K562 (cell line): ENCODE measurements around the gene SLC27A4. TPM values are rescaled to one million over a fixed set of nuclear protein-coding genes. Genes with fewer than 3 reads are reported as not detected.

ENCODE experiments used
- ATAC-seq: fragments of 200-7000 bp; cut with Tn5 transposase; 3 replicates; pipeline ENCODE4 v1.9.1; 2020; ENCODE audit warnings: moderate library complexity
- BruUV-seq: library from RNA; stranded (reverse); fragments of 400-500 nt; replicated peaks from 2 replicates; lab custom pipeline; 2021; lab: Mats Ljungman, UMichigan
- CTCF ChIA-PET: fragments of 300-600 bp; formaldehyde crosslinking; extraction: SDS; loops from one replicate; lab custom pipeline; 2021; ENCODE audit warnings: low intra/inter-chr PET ratio; lab: Yijun Ruan, JAX
- POLR2A ChIA-PET: fragments of 300-600, 350-650 bp; sonication (Branson Sonifier 250); formaldehyde crosslinking; extraction: SDS; loops from one replicate; lab custom pipeline; 2021; ENCODE audit warnings: antibody characterized with exemption, inconsistent platforms; lab: Yijun Ruan, JAX
- DNase-seq, 4 experiments: peaks; one replicate each; pipeline versions ENCODE4 v3.0.0 to v3.0.0-alpha.2; 2011 to 2018; ENCODE audit warnings: low spot score in 3 of 4, mixed read lengths in 3 of 4; ENCODE audit errors: extremely low read depth in 1 of 4
- FAIRE-seq: peaks from 2 replicates; lab custom pipeline; 2011; peaks lifted over from hg19 to GRCh38; lab: Jason Lieb, UNC
- H2AFZ ChIP-seq: 2 replicates; pipeline ENCODE4 v1.6.0; 2011; ENCODE audit warnings: low read depth, low read length, control low read depth, inconsistent platforms
- H3K27ac ChIP-seq: fragments of 200-600 bp; 3 replicates; pipeline ENCODE4 v1.8.0; 2011; ENCODE audit warnings: low read depth, mild to moderate bottlenecking, control low read depth, inconsistent platforms, low read length, moderate library complexity, mixed read lengths; ENCODE audit errors: extremely low read depth
- H3K27me3 ChIP-seq, 2 experiments: fragments of 300-600 bp in 1 of 2; 2 replicates in 1 of 2; 3 replicates in 1 of 2; pipeline versions ENCODE4 v1.6.0 to v1.8.0; 2011; ENCODE audit warnings: inconsistent platforms in 2 of 2, low read length in 2 of 2, mild to moderate bottlenecking in 1 of 2, mixed read lengths in 1 of 2, moderate library complexity in 1 of 2; ENCODE audit not compliant: control insufficient read depth in 2 of 2, insufficient read depth in 2 of 2
- H3K36me3 ChIP-seq: fragments of 300-600 bp; 3 replicates; pipeline ENCODE4 v1.8.0; 2011; ENCODE audit warnings: mild to moderate bottlenecking, low read length, inconsistent platforms; ENCODE audit not compliant: control insufficient read depth, insufficient read depth
- H3K4me1 ChIP-seq, 2 experiments: fragments of 200-600 bp in 1 of 2; replicated peaks in 1 of 2; 2 replicates in 1 of 2; 3 replicates in 1 of 2; pipeline versions ENCODE4 v1.5.1 to v1.8.0; 2011; ENCODE audit warnings: inconsistent platforms in 2 of 2, low read length in 2 of 2, mild to moderate bottlenecking in 1 of 2, mixed read lengths in 1 of 2, moderate library complexity in 1 of 2; ENCODE audit not compliant: control insufficient read depth in 2 of 2, insufficient read depth in 2 of 2
- H3K4me2 ChIP-seq: 2 replicates; pipeline ENCODE4 v1.6.1; 2011; ENCODE audit warnings: low read length, control low read depth, inconsistent platforms, mixed read lengths; ENCODE audit not compliant: insufficient read depth
- H3K4me3 ChIP-seq: fragments of 200-600 bp; sonication (generic), shearing (Covaris generic); 2 replicates; pipeline ENCODE4 v1.5.1; 2016; ENCODE audit warnings: control low read depth, inconsistent platforms
- H3K79me2 ChIP-seq: fragments of 200-600 bp; 3 replicates; pipeline ENCODE4 v1.8.0; 2011; ENCODE audit warnings: low read length, inconsistent platforms; ENCODE audit not compliant: control insufficient read depth, insufficient read depth
- H3K9ac ChIP-seq, 2 experiments: 2 replicates each; pipeline versions ENCODE4 v1.6.0 to v1.6.1; 2011; ENCODE audit warnings: low read depth in 2 of 2, low read length in 2 of 2, control low read depth in 1 of 2, inconsistent platforms in 1 of 2, mild to moderate bottlenecking in 1 of 2, mixed read lengths in 1 of 2; ENCODE audit not compliant: insufficient read depth in 1 of 2
- H3K9me1 ChIP-seq: one replicate; pipeline ENCODE4 v1.6.0; 2011; ENCODE audit warnings: inconsistent platforms, mild to moderate bottlenecking, low read length, moderate library complexity; ENCODE audit not compliant: control insufficient read depth, insufficient read depth
- H3K9me3 ChIP-seq: replicated peaks from 2 replicates; pipeline ENCODE4 v1.5.1; 2011; ENCODE audit warnings: low read depth, low read length, inconsistent platforms; ENCODE audit not compliant: control insufficient read depth, insufficient read depth
- H4K20me1 ChIP-seq: replicated peaks from 2 replicates; pipeline ENCODE4 v1.6.1; 2011; ENCODE audit warnings: low read length, inconsistent platforms, mixed read lengths; ENCODE audit not compliant: control insufficient read depth, insufficient read depth
- ARID1B ChIP-seq: fragments of 450-650 bp; IDR thresholded peaks from 2 replicates; pipeline ENCODE4 v1.6.1; 2016; ENCODE audit warnings: antibody characterized with exemption, mild to moderate bottlenecking, inconsistent platforms
- NEUROD1 ChIP-seq: fragments of 150-350 bp; IDR thresholded peaks from 2 replicates; pipeline ENCODE4 v1.6.1; 2014; ENCODE audit warnings: borderline replicate concordance, low read length, low read depth; ENCODE audit not compliant: partially characterized antibody
- NFYB ChIP-seq: IDR thresholded peaks from 2 replicates; pipeline ENCODE4 v1.6.1; 2011; ENCODE audit warnings: mild to moderate bottlenecking, moderate library complexity; ENCODE audit not compliant: insufficient read length; ENCODE audit errors: extremely low read depth
- NR2C2 ChIP-seq, 2 experiments: fragments of 200-800 bp in 1 of 2; sonication (Bioruptor generic) in 1 of 2; sonication (generic) in 1 of 2; formaldehyde crosslinking in 1 of 2; IDR thresholded peaks; 2 replicates each; pipeline versions ENCODE4 v1.6.1 to v1.8.0; 2016 to 2022; ENCODE audit warnings: mild to moderate bottlenecking in 1 of 2, missing compliant biosample characterization in 1 of 2, missing genetic modification characterization in 1 of 2, missing genetic modification reagents in 1 of 2
- PHTF2 ChIP-seq: fragments of 250-450 bp; sonication (Bioruptor Pico); IDR thresholded peaks from 2 replicates; pipeline ENCODE4 v1.5.0; 2021; ENCODE audit warnings: mild to moderate bottlenecking
- SLC30A9 ChIP-seq: fragments of 250-450 bp; sonication (Bioruptor Pico); IDR thresholded peaks from 2 replicates; pipeline ENCODE4 v1.8.0; 2022; ENCODE audit warnings: mild to moderate bottlenecking, moderate library complexity
- STAT5B ChIP-seq: fragments of 250-450 bp; sonication (Bioruptor Pico); IDR thresholded peaks from 2 replicates; pipeline ENCODE4 v1.8.0; 2021; ENCODE audit warnings: mild to moderate bottlenecking, inconsistent platforms
- TBL1XR1 ChIP-seq, 2 experiments: IDR thresholded peaks; 2 replicates each; pipeline ENCODE4 v1.6.1; 2012; ENCODE audit warnings: improper control_type of control experiment in 2 of 2, low read length in 2 of 2, mild to moderate bottlenecking in 1 of 2
- TEAD2 ChIP-seq: fragments of 450-650 bp; IDR thresholded peaks from 2 replicates; pipeline ENCODE4 v1.6.1; 2016; ENCODE audit warnings: missing genetic modification characterization, control low read depth, missing compliant biosample characterization
- WGBS: fragments of 100-300 bp; shearing (Covaris generic); methylation state at CpG from one replicate; pipeline ENCODE4 v1.1.6; 2016; ENCODE audit warnings: low coverage, mixed read lengths; ENCODE audit not compliant: insufficient coverage; ENCODE audit errors: missing lambda C conversion rate; 5-methylcytosine and 5-hydroxymethylcytosine counted together
- in situ Hi-C: fragments of 300-500 bp; cut with MboI; formaldehyde crosslinking; loops from 4 replicates; pipeline ENCODE4 v1.15.0; 2018; ENCODE audit warnings: inconsistent platforms, mixed read lengths
- intact Hi-C: fragments of 100-400 bp; cut with micrococcal nuclease; formaldehyde crosslinking; loops from 2 replicates; pipeline ENCODE4 v1.14.2; 2022
- polyA plus RNA-seq, 8 experiments: library from polyadenylated mRNA; depleted of rRNA in 4 of 8; stranded (reverse) in 5 of 8; unstranded in 3 of 8; fragments of >200 nt; fragmentation: Nextera tagmentation in 2 of 8; fragmentation: Illumina TruSeq in 1 of 8; extraction: Ambion mirVana in 2 of 8; extraction: Trizol in 1 of 8; gene quantifications; 2 replicates each; pipeline versions ENCODE4 v1.2.1 to v1.2.3, GENCODE V29; 2011 to 2014; ENCODE audit warnings: inconsistent platforms in 1 of 8, missing spikeins in 1 of 8
- total RNA-seq, 7 experiments: library from RNA; depleted of rRNA in 6 of 7; stranded (reverse); fragments of >200 nt in 6 of 7; fragmentation: Illumina TruSeq in 2 of 7; extraction: Trizol in 2 of 7; gene quantifications; 2 replicates each; pipeline versions ENCODE4 v1.2.1 to v1.2.3, GENCODE V29; 2011 to 2021; ENCODE audit warnings: low replicate concordance in 1 of 7
- TF ChIP-seq, protein P1 (sequence below): fragments of 250-450 bp; sonication (Bioruptor Pico); IDR thresholded peaks from 2 replicates; pipeline ENCODE4 v1.8.0; 2022; ENCODE audit warnings: moderate library complexity, mild to moderate bottlenecking, inconsistent platforms
- TF ChIP-seq, protein P2 (sequence below): sonication (generic); formaldehyde crosslinking; IDR thresholded peaks from 2 replicates; pipeline ENCODE4 v1.8.0; 2022; ENCODE audit warnings: missing genetic modification reagents, mild to moderate bottlenecking, borderline replicate concordance
- TF ChIP-seq, protein P3 (sequence below): sonication (generic); IDR thresholded peaks from 2 replicates; pipeline ENCODE4 v1.6.1; 2016
- TF ChIP-seq, protein P4 (sequence below): fragments of 250-450 bp; sonication (Bioruptor Pico); IDR thresholded peaks from 2 replicates; pipeline ENCODE4 v1.4.0; 2020; ENCODE audit warnings: mild to moderate bottlenecking, moderate library complexity, borderline replicate concordance

SLC27A4 gene
- total and polyA plus RNA-seq, 9 of the 15 experiments (the other 6 are each of a cell fraction or from before 2014, with no cell fraction given), result 0.25 to 35.7 (median 14.0) TPM

DNA sequence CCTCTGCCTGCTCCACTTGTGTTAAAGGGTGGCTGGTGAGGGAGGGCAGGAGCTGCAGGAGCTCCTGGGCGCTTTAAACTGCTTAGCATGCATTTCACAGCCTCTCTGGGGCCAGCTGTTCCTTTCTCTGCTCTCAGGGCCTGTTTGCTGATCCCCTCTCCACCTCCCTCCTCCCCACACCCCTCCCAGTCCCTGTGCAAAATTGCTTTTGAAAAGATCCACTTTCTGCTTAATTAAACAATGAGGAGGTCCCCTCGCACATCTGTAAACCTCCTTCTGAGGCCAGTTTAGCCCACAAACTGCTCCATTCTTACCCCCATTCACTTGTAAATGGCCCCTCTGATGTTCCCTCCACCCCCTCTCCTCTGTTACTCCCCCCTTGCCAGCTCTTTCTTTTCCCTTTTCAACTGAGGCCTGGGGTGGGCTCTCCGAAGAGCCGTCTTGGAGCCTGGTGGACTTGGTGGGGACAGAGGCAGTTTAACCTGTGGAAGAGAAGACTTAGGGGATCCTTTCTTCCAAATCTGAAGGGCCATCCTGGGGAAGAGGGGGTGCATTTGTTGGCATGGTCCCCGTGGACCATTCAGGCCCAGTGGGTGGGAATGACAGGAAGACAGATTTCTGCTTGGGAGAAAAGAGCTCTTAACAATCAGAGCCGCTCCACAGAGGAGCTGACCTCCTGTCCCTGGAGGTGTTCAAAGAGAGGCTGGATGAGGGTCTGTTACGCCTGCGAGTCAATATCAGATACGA is 42.9 kb downstream of the SLC27A4 start (continued):
- TF ChIP-seq, protein P1, sequence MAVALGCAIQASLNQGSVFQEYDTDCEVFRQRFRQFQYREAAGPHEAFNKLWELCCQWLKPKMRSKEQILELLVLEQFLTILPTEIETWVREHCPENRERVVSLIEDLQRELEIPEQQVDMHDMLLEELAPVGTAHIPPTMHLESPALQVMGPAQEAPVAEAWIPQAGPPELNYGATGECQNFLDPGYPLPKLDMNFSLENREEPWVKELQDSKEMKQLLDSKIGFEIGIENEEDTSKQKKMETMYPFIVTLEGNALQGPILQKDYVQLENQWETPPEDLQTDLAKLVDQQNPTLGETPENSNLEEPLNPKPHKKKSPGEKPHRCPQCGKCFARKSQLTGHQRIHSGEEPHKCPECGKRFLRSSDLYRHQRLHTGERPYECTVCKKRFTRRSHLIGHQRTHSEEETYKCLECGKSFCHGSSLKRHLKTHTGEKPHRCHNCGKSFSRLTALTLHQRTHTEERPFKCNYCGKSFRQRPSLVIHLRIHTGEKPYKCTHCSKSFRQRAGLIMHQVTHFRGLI (CRISPR knock-in tag), result no peak
- TF ChIP-seq NR2C2 (CRISPR knock-in tag; IDR thresholded peaks at IDR 0.05) (no peak), NR2C2 (tag; IDR thresholded peaks at IDR 0.05) (no peak)
- TF ChIP-seq, protein P2, sequence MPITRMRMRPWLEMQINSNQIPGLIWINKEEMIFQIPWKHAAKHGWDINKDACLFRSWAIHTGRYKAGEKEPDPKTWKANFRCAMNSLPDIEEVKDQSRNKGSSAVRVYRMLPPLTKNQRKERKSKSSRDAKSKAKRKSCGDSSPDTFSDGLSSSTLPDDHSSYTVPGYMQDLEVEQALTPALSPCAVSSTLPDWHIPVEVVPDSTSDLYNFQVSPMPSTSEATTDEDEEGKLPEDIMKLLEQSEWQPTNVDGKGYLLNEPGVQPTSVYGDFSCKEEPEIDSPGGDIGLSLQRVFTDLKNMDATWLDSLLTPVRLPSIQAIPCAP (CRISPR knock-in tag), result no peak

DNA sequence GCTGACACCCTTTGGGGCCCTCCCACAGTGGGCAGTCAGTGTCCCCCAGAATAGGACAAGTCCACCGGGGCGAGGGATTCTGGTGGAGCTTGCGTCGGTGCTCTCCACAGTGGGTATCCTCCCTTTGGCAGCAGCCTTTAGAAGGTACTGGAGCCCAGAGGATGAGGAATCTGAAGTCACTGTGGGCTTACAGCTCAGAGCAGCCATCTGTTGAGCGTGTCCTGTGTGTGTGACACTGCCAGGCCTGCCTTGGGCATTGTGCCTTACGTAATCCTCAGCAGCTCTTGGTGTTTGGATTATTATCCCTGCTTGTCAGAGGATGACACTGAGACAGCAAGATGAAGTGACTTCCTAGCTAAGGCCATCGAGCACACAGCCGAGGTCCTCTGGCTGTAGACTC is 43.5 kb downstream of the SLC27A4 start:
- Histone ChIP-seq H3K36me3 (peaks cover 78% of the 10 kb centered on the region; the same call in 1 of the 3 replicates), H3K4me2 (no peak overlapping the region), H2AFZ (no peak overlapping the region), H3K27me3 (no peaks in the 10 kb centered on the region), H3K27ac (no peak overlapping the region), H3K9me3 (no peaks in the 10 kb centered on the region), H4K20me1 (no peaks in the 10 kb centered on the region), H3K4me3 (no peak overlapping the region), H3K79me2 (no peaks in the 10 kb centered on the region), H3K4me1 (no peaks in the 10 kb centered on the region), H3K9ac (peak overlapping the region in 1 of 2 experiments; percentile 27; a peak in 1 of 4 replicates), H3K9me1 (peaks cover 5% of the 10 kb centered on the region)
- ChIA-PET POLR2A (interaction anchor here (0.5 to 2.6 kb wide), 3 partner anchors 10 to 19 kb away, joined by 3 to 9 read pairs (median 3); partner anchors contain the start of gene URM1), CTCF (no interaction called here)
- intact Hi-C loops (no loop called here), in situ Hi-C loops (no loop called here)
- no TSS peak for BruUV-seq
- 89% methylated on average over 8 of the region's 8 CpGs for WGBS
- no peak for ATAC-seq
- no peak for FAIRE-seq
- no peak for TF ChIP-seq NFYB
- TF ChIP-seq PHTF2 (CRISPR knock-in tag), result no peak
- TF ChIP-seq, protein P3, sequence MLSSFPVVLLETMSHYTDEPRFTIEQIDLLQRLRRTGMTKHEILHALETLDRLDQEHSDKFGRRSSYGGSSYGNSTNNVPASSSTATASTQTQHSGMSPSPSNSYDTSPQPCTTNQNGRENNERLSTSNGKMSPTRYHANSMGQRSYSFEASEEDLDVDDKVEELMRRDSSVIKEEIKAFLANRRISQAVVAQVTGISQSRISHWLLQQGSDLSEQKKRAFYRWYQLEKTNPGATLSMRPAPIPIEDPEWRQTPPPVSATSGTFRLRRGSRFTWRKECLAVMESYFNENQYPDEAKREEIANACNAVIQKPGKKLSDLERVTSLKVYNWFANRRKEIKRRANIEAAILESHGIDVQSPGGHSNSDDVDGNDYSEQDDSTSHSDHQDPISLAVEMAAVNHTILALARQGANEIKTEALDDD, result no peak
- no peak for TF ChIP-seq STAT5B (CRISPR knock-in tag)
- TF ChIP-seq TEAD2, result no peak
- TF ChIP-seq SLC30A9 (CRISPR knock-in tag), result no peak
- TF ChIP-seq TBL1XR1 (IDR thresholded peaks at IDR 0.05; ENCODE audit: low read length in 2 of 2), result no peak
- TF ChIP-seq, protein P4, sequence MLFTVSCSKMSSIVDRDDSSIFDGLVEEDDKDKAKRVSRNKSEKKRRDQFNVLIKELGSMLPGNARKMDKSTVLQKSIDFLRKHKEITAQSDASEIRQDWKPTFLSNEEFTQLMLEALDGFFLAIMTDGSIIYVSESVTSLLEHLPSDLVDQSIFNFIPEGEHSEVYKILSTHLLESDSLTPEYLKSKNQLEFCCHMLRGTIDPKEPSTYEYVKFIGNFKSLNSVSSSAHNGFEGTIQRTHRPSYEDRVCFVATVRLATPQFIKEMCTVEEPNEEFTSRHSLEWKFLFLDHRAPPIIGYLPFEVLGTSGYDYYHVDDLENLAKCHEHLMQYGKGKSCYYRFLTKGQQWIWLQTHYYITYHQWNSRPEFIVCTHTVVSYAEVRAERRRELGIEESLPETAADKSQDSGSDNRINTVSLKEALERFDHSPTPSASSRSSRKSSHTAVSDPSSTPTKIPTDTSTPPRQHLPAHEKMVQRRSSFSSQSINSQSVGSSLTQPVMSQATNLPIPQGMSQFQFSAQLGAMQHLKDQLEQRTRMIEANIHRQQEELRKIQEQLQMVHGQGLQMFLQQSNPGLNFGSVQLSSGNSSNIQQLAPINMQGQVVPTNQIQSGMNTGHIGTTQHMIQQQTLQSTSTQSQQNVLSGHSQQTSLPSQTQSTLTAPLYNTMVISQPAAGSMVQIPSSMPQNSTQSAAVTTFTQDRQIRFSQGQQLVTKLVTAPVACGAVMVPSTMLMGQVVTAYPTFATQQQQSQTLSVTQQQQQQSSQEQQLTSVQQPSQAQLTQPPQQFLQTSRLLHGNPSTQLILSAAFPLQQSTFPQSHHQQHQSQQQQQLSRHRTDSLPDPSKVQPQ (CRISPR knock-in tag), result no peak
- TF ChIP-seq NEUROD1, result no peak
- TF ChIP-seq ARID1B, result no peak
- no peak for DNase-seq
